H1 (cell line): Measurements from ENCODE around the gene PTX3. TPM values are rescaled to one million over a fixed set of nuclear protein-coding genes. Genes with fewer than 3 reads are reported as not detected.

Experiments
- CTCF ChIA-PET: fragments of 300-600 bp; sonication (Branson Sonifier 250); formaldehyde crosslinking; loops from one replicate; lab custom pipeline; 2021; ENCODE audit not compliant: partially characterized antibody; lab: Charles Lee
- POLR2A ChIA-PET: fragments of 300-600 bp; sonication (Branson Sonifier 250); formaldehyde crosslinking; loops from one replicate; lab custom pipeline; 2021; ENCODE audit warnings: inconsistent platforms; ENCODE audit not compliant: partially characterized antibody; lab: Charles Lee
- DNase-seq, 2 experiments: peaks; one replicate each; pipeline versions ENCODE4 v3.0.0 to v3.0.0-alpha.2; 2010 to 2022; ENCODE audit warnings: low spot score in 2 of 2, low read depth in 1 of 2, mixed read lengths in 1 of 2
- FAIRE-seq: peaks from 2 replicates; lab custom pipeline; 2011; peaks lifted over from hg19 to GRCh38; lab: Jason Lieb, UNC
- H2AFZ ChIP-seq: 2 replicates; pipeline ENCODE4 v1.8.1; 2012; ENCODE audit warnings: low read length, inconsistent platforms
- H2AK5ac ChIP-seq: 2 replicates; pipeline ENCODE4 v1.6.1; 2013; ENCODE audit warnings: low read depth, low read length
- H2BK120ac ChIP-seq: replicated peaks from 2 replicates; pipeline ENCODE3; 2013; ENCODE audit warnings: low read depth, low read length, inconsistent platforms
- H2BK12ac ChIP-seq: 2 replicates; pipeline ENCODE4 v1.6.1; 2013; ENCODE audit warnings: low read depth, low read length
- H2BK15ac ChIP-seq: 2 replicates; pipeline ENCODE4 v1.6.1; 2013; ENCODE audit warnings: low read length
- H2BK20ac ChIP-seq: 2 replicates; pipeline ENCODE4 v1.6.1; 2013; ENCODE audit warnings: low read length
- H2BK5ac ChIP-seq: 2 replicates; pipeline ENCODE4 v1.6.1; 2013; ENCODE audit warnings: low read depth, low read length
- H3K14ac ChIP-seq: 2 replicates; pipeline ENCODE4 v1.6.1; 2013; ENCODE audit warnings: inconsistent platforms; ENCODE audit not compliant: insufficient read length
- H3K18ac ChIP-seq: 2 replicates; pipeline ENCODE4 v1.6.1; 2013; ENCODE audit warnings: low read length; ENCODE audit errors: extremely low read depth
- H3K23ac ChIP-seq: 2 replicates; pipeline ENCODE4 v1.6.1; 2013; ENCODE audit warnings: inconsistent platforms; ENCODE audit not compliant: insufficient read length
- H3K23me2 ChIP-seq: 2 replicates; pipeline ENCODE4 v1.6.1; 2013; ENCODE audit warnings: low read depth, low read length
- H3K27ac ChIP-seq: 2 replicates; pipeline ENCODE4 v1.6.1; 2011; ENCODE audit warnings: low read depth, low read length, inconsistent platforms
- H3K27me3 ChIP-seq, 4 experiments: replicated peaks in 1 of 4; 1 replicate in 1 of 4; 2 replicates in 3 of 4; pipeline versions ENCODE4 v1.6.1 to v1.8.1; 2011 to 2013; ENCODE audit warnings: low read length in 3 of 4, mild to moderate bottlenecking in 3 of 4, inconsistent platforms in 2 of 4, mixed read lengths in 2 of 4, moderate library complexity in 1 of 4; ENCODE audit not compliant: control insufficient read depth in 3 of 4, insufficient read depth in 3 of 4; ENCODE audit errors: extremely low read depth in 1 of 4
- H3K36me3 ChIP-seq, 4 experiments: 2 replicates each; pipeline versions ENCODE4 v1.6.1 to v1.8.1; 2011 to 2013; ENCODE audit warnings: mild to moderate bottlenecking in 4 of 4, low read length in 3 of 4, moderate library complexity in 2 of 4, control low read depth in 1 of 4, inconsistent platforms in 1 of 4; ENCODE audit not compliant: insufficient read depth in 4 of 4, control insufficient read depth in 2 of 4
- H3K4ac ChIP-seq: replicated peaks from 2 replicates; pipeline ENCODE3; 2013; ENCODE audit warnings: low read length, low read depth, mixed read lengths, inconsistent platforms; ENCODE audit not compliant: insufficient read length
- H3K4me1 ChIP-seq, 4 experiments: replicated peaks in 1 of 4; 1 replicate in 1 of 4; 2 replicates in 3 of 4; pipeline versions ENCODE4 v1.6.1 to v1.8.1; 2011 to 2013; ENCODE audit warnings: low read length in 3 of 4, inconsistent platforms in 2 of 4, mixed read lengths in 1 of 4; ENCODE audit not compliant: insufficient read depth in 4 of 4, control insufficient read depth in 3 of 4
- H3K4me2 ChIP-seq, 2 experiments: 2 replicates each; pipeline versions ENCODE4 v1.6.1 to v1.8.1; 2011 to 2013; ENCODE audit warnings: low read depth in 2 of 2, low read length in 2 of 2, control low read depth in 1 of 2, inconsistent platforms in 1 of 2, mild to moderate bottlenecking in 1 of 2; ENCODE audit not compliant: insufficient read depth in 1 of 2
- H3K4me3 ChIP-seq, 4 experiments: fragments of 200-600, 300-600 bp in 1 of 4; sonication (generic), shearing (Covaris generic), sonication (Bioruptor Twin) in 1 of 4; 2 replicates each; pipeline versions ENCODE4 v1.5.1 to v1.8.1; 2011 to 2016; ENCODE audit warnings: low read length in 4 of 4, low read depth in 3 of 4, control low read depth in 2 of 4, inconsistent platforms in 2 of 4, mild to moderate bottlenecking in 2 of 4, mixed read lengths in 1 of 4, moderate library complexity in 1 of 4; ENCODE audit not compliant: insufficient read depth in 2 of 4; ENCODE audit errors: extremely low read depth in 1 of 4
- H3K56ac ChIP-seq: replicated peaks from 2 replicates; pipeline ENCODE3; 2013; ENCODE audit warnings: low read depth, mild to moderate bottlenecking, mixed read lengths, low read length, inconsistent platforms; ENCODE audit not compliant: insufficient read length
- H3K79me1 ChIP-seq: 2 replicates; pipeline ENCODE4 v1.6.1; 2013; ENCODE audit warnings: low read depth, low read length, control low read depth
- H3K79me2 ChIP-seq, 2 experiments: 2 replicates each; pipeline versions ENCODE4 v1.6.1 to v1.8.1; 2012 to 2013; ENCODE audit warnings: low read length in 2 of 2, mild to moderate bottlenecking in 2 of 2, inconsistent platforms in 1 of 2; ENCODE audit not compliant: insufficient read depth in 2 of 2, control insufficient read depth in 1 of 2
- H3K9ac ChIP-seq, 4 experiments: replicated peaks in 1 of 4; 1 replicate in 1 of 4; 2 replicates in 3 of 4; pipeline versions ENCODE4 v1.6.1 to v1.8.1; 2011 to 2013; ENCODE audit warnings: low read depth in 3 of 4, low read length in 3 of 4, control low read depth in 2 of 4, mild to moderate bottlenecking in 2 of 4, moderate library complexity in 2 of 4, inconsistent platforms in 1 of 4; ENCODE audit errors: extremely low read depth in 1 of 4
- H3K9me3 ChIP-seq, 2 experiments: 2 replicates each; pipeline versions ENCODE4 v1.6.1 to v1.8.1; 2012 to 2013; ENCODE audit warnings: mild to moderate bottlenecking in 2 of 2, moderate library complexity in 2 of 2, control low read depth in 1 of 2, inconsistent platforms in 1 of 2, low read depth in 1 of 2, low read length in 1 of 2, mixed read lengths in 1 of 2; ENCODE audit not compliant: insufficient read depth in 2 of 2
- H4K20me1 ChIP-seq, 2 experiments: replicated peaks in 1 of 2; 2 replicates each; pipeline versions ENCODE3 to v1.8.1; 2011 to 2013; ENCODE audit warnings: inconsistent platforms in 2 of 2, low read length in 2 of 2, mild to moderate bottlenecking in 1 of 2; ENCODE audit not compliant: insufficient read depth in 2 of 2, control insufficient read depth in 1 of 2
- H4K5ac ChIP-seq: 2 replicates; pipeline ENCODE4 v1.6.1; 2013; ENCODE audit warnings: low read length, low read depth, mixed read lengths, inconsistent platforms; ENCODE audit not compliant: insufficient read length
- H4K8ac ChIP-seq: 2 replicates; pipeline ENCODE4 v1.8.0; 2013; ENCODE audit warnings: mild to moderate bottlenecking, moderate library complexity, low read length, inconsistent platforms; ENCODE audit not compliant: insufficient read depth; ENCODE audit errors: extremely low read depth
- H4K91ac ChIP-seq: replicated peaks from 2 replicates; pipeline ENCODE3; 2013; ENCODE audit warnings: low read length, mixed read lengths, inconsistent platforms; ENCODE audit not compliant: insufficient read length
- ASH2L ChIP-seq: fragments of 200-600, 300-600 bp; sonication (generic); IDR thresholded peaks from one replicate; pipeline ENCODE4 v1.7.1; 2017; ENCODE audit warnings: low read length
- BACH1 ChIP-seq: IDR thresholded peaks from 2 replicates; pipeline ENCODE4 v1.6.1; 2012; ENCODE audit warnings: low read length, improper control_type of control experiment
- CBX5 ChIP-seq: fragments of 300-800, 300-1000 bp; sonication (generic); IDR thresholded peaks from 2 replicates; pipeline ENCODE4 v1.7.1; 2016; ENCODE audit warnings: antibody characterized with exemption, low read length, low read depth
- EGR1 ChIP-seq: IDR thresholded peaks from 2 replicates; pipeline ENCODE4 v1.6.1; 2011; ENCODE audit warnings: low read depth, low read length, borderline replicate concordance
- FOSL1 ChIP-seq: IDR thresholded peaks from 2 replicates; pipeline ENCODE4 v1.6.1; 2011; ENCODE audit warnings: mild to moderate bottlenecking, low read depth, low read length, moderate library complexity; ENCODE audit not compliant: insufficient read depth
- GTF2F1 ChIP-seq: IDR thresholded peaks from 2 replicates; pipeline ENCODE4 v1.6.1; 2012; ENCODE audit warnings: low read depth, low read length, improper control_type of control experiment, borderline replicate concordance
- JUND ChIP-seq: IDR thresholded peaks from 2 replicates; pipeline ENCODE4 v1.6.1; 2011; ENCODE audit warnings: mild to moderate bottlenecking, improper control_type of control experiment, low read length
- NANOG ChIP-seq: IDR thresholded peaks from 2 replicates; pipeline ENCODE4 v1.6.1; 2011; ENCODE audit warnings: low read length, low read depth, mild to moderate bottlenecking, inconsistent platforms; ENCODE audit not compliant: insufficient read depth, poor library complexity, severe bottlenecking
- PHF8 ChIP-seq: fragments of 200-600 bp; sonication (generic); conservative IDR thresholded peaks from 2 replicates; pipeline ENCODE4 v1.7.1; 2012; ENCODE audit warnings: low read depth, mild to moderate bottlenecking, inconsistent platforms, low read length, moderate library complexity
- POLR2AphosphoS5 ChIP-seq: IDR thresholded peaks from 2 replicates; pipeline ENCODE4 v1.6.1; 2011; ENCODE audit warnings: low read depth, low read length
- SP2 ChIP-seq: IDR thresholded peaks from 2 replicates; pipeline ENCODE4 v1.6.1; 2012; ENCODE audit warnings: mild to moderate bottlenecking, low read length, inconsistent platforms
- SP4 ChIP-seq: IDR thresholded peaks from 2 replicates; pipeline ENCODE4 v1.6.1; 2012; ENCODE audit warnings: low read length, inconsistent platforms
- TCF12 ChIP-seq: IDR thresholded peaks from 2 replicates; pipeline ENCODE4 v1.6.1; 2011; ENCODE audit warnings: low read depth, mild to moderate bottlenecking, low read length
- WGBS, 2 experiments: shearing (Covaris generic) in 1 of 2; methylation state at CpG; one replicate each; pipeline versions ENCODE4 v1.1.6 to v1.1.7; 2013 to 2015; ENCODE audit warnings: low lambda C conversion rate in 2 of 2, mixed read lengths in 2 of 2, inconsistent platforms in 1 of 2, low coverage in 1 of 2, missing lambda C conversion rate in 1 of 2; ENCODE audit not compliant: insufficient replicate concordance in 2 of 2, insufficient coverage in 1 of 2, insufficient read length in 1 of 2; ENCODE audit errors: extremely low coverage in 1 of 2, missing lambda C conversion rate in 1 of 2; 5-methylcytosine and 5-hydroxymethylcytosine counted together
- polyA plus RNA-seq, 7 experiments: library from polyadenylated mRNA; depleted of rRNA in 3 of 7; stranded (reverse) in 5 of 7; unstranded in 2 of 7; fragments of >200 nt in 5 of 7; fragments of 200-250 nt in 2 of 7; gene quantifications; 1 replicate in 5 of 7; 2 replicates in 1 of 7; 4 replicates in 1 of 7; pipeline versions ENCODE4 v1.2.1 to v1.2.3, GENCODE V29; 2011 to 2013; ENCODE audit warnings: missing spikeins in 2 of 7, mixed read lengths in 2 of 7
- total RNA-seq: library from RNA; stranded (reverse); fragmentation: NEBNext Ultra II Directional; extraction: Animal tissue kit (Norgen Biotek cat#: 25700); gene quantifications from 2 replicates; pipeline ENCODE4 v1.2.1, GENCODE V29; 2021
- TF ChIP-seq, protein P1 (sequence below): IDR thresholded peaks from 2 replicates; pipeline ENCODE4 v1.6.1; 2011; ENCODE audit warnings: low read depth, mild to moderate bottlenecking, low read length; ENCODE audit not compliant: insufficient read depth

The PTX3 gene
- total and polyA plus RNA-seq, 2 of the 8 experiments (the other 6 are each of a cell fraction or from before 2014, with no cell fraction given), result 1.2 to 1.7 TPM

GRCh38 chr3:157441102-157441624 is 4.5 kb downstream of the PTX3 start:
- H3K4ac ChIP-seq, result no peak overlapping the region
- H4K20me1 ChIP-seq, result no peaks in the 10 kb centered on the region
- H2AFZ ChIP-seq, result no peak overlapping the region
- no peak overlapping the region for H3K9ac ChIP-seq
- H3K4me2 ChIP-seq, result no peak overlapping the region
- H3K27ac ChIP-seq, result no peak overlapping the region
- H4K8ac ChIP-seq, result no peak overlapping the region
- no peak overlapping the region for H3K18ac ChIP-seq
- no peak overlapping the region for H4K5ac ChIP-seq
- H3K79me1 ChIP-seq, result no peaks in the 10 kb centered on the region
- H3K14ac ChIP-seq, result no peak overlapping the region
- peaks cover 1 to 11% (median 6%) of the 10 kb centered on the region in 4 experiments; a peak in 5 of 7 replicates for H3K27me3 ChIP-seq
- no peak overlapping the region for H2BK20ac ChIP-seq
- H3K36me3 ChIP-seq, result no peaks in the 10 kb centered on the region
- H3K79me2 ChIP-seq, result no peaks in the 10 kb centered on the region
- no peak overlapping the region for H3K4me3 ChIP-seq
- no peak for FAIRE-seq
- ChIA-PET CTCF (interaction anchor here (1.0 to 1.3 kb wide), 3 partner anchors 34 to 102 kb away, joined by 3 read pairs; no protein-coding TSS in a partner anchor), POLR2A (interaction anchor here (1.0 kb wide), 1 partner anchor 267 kb away, joined by 3 read pairs; no protein-coding TSS in a partner anchor)
- no peak overlapping the region for H2BK15ac ChIP-seq
- H4K91ac ChIP-seq, result no peak overlapping the region
- H3K4me1 ChIP-seq, result peaks cover 1 to 5% (median 4%) of the 10 kb centered on the region in 4 experiments; a peak in 4 of 7 replicates
- H2BK12ac ChIP-seq, result no peak overlapping the region
- no peak overlapping the region for H2BK120ac ChIP-seq
- H3K56ac ChIP-seq, result no peak overlapping the region
- no peak overlapping the region for H2BK5ac ChIP-seq
- no peak for DNase-seq
- 96% methylated on average over 2 of the region's 2 CpGs; no CpG with 5 or more reads in 1 of the 2 experiments for WGBS, 2 experiments
- H3K9me3 ChIP-seq, result no peaks in the 10 kb centered on the region
- peaks cover 17% of the 10 kb centered on the region for H3K23me2 ChIP-seq
- no peak overlapping the region for H3K23ac ChIP-seq
- H2AK5ac ChIP-seq, result no peak overlapping the region
- TF ChIP-seq FOSL1 (no peak), POLR2AphosphoS5 (no peak), CBX5 (no peak), BACH1 (no peak), TCF12 (no peak), GTF2F1 (no peak), JUND (no peak), ASH2L (no peak), NANOG (no peak), PHF8 (no peak), EGR1 (no peak), SP4 (no peak), SP2 (no peak)
- TF ChIP-seq, protein P1, sequence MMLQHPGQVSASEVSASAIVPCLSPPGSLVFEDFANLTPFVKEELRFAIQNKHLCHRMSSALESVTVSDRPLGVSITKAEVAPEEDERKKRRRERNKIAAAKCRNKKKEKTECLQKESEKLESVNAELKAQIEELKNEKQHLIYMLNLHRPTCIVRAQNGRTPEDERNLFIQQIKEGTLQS, result no peak
